HCT116 (cell line): Measurements from ENCODE around the gene ACER2. TPM values are rescaled to one million over a fixed set of nuclear protein-coding genes. Genes with fewer than 3 reads are reported as not detected.

ENCODE experiments used
- ATAC-seq: fragments of 200-7000 bp; cut with Tn5 transposase; 2 replicates; pipeline ENCODE4 v1.9.1; 2020; ENCODE audit warnings: mild to moderate bottlenecking, moderate library complexity
- BruUV-seq: library from RNA; stranded (reverse); fragments of 400-500 nt; replicated peaks from 2 replicates; lab custom pipeline; 2021; lab: Mats Ljungman, UMichigan
- CTCF ChIA-PET: fragments of 300-600 bp; sonication (Branson Sonifier 250); formaldehyde crosslinking; loops from one replicate; lab custom pipeline; 2021; ENCODE audit warnings: antibody characterized with exemption; lab: Charles Lee
- POLR2A ChIA-PET: fragments of 300-600, 350-600 bp; sonication (Branson Sonifier 250); formaldehyde crosslinking; loops from one replicate; lab custom pipeline; 2021; ENCODE audit warnings: antibody characterized with exemption; lab: Charles Lee
- RAD21 ChIA-PET, 2 experiments: fragments of 300-600 bp; sonication (Branson Sonifier 250); formaldehyde crosslinking; loops; one replicate each; lab custom pipeline; 2023; ENCODE audit warnings: low total read pairs in 2 of 2; ENCODE audit not compliant: uncharacterized antibody in 2 of 2, unreplicated experiment in 2 of 2, low non-redundant PET in 1 of 2; lab: Charles Lee
- DNase-seq: peaks from one replicate; pipeline ENCODE4 v3.0.0-alpha.2; 2010; ENCODE audit warnings: low read depth, low spot score
- H2AFZ ChIP-seq: fragments of 200-600 bp; shearing (Covaris generic), sonication (generic); 2 replicates; pipeline ENCODE4 v1.6.1; 2017; ENCODE audit warnings: low read depth, mixed run types, mixed read lengths, antibody characterized with exemption, low read length; ENCODE audit not compliant: poor library complexity, severe bottlenecking
- H3K27ac ChIP-seq: 2 replicates; pipeline ENCODE4 v1.5.1; 2012; ENCODE audit warnings: low read depth, low read length
- H3K27me3 ChIP-seq: fragments of 200-600 bp; sonication (generic); 2 replicates; pipeline ENCODE4 v1.6.1; 2016; ENCODE audit warnings: mixed run types, low read length, mixed read lengths; ENCODE audit not compliant: insufficient read depth
- H3K36me3 ChIP-seq, 2 experiments: fragments of 200-500 bp in 1 of 2; fragments of 200-600 bp in 1 of 2; sonication (Bioruptor generic) in 1 of 2; sonication (generic) in 1 of 2; 2 replicates each; pipeline versions ENCODE4 v1.5.1 to v1.6.1; 2014 to 2016; ENCODE audit warnings: low read length in 2 of 2, inconsistent platforms in 1 of 2, mixed read lengths in 1 of 2, mixed run types in 1 of 2; ENCODE audit not compliant: insufficient read depth in 2 of 2, control insufficient read depth in 1 of 2
- H3K4me1 ChIP-seq, 2 experiments: fragments of 200-600 bp in 1 of 2; sonication (generic) in 1 of 2; 2 replicates each; pipeline versions ENCODE4 v1.5.1 to v1.6.1; 2012 to 2017; ENCODE audit warnings: low read length in 2 of 2, inconsistent platforms in 1 of 2, mild to moderate bottlenecking in 1 of 2, mixed read lengths in 1 of 2, mixed run types in 1 of 2, moderate library complexity in 1 of 2; ENCODE audit not compliant: insufficient read depth in 2 of 2, control insufficient read depth in 1 of 2
- H3K4me2 ChIP-seq: fragments of 200-600 bp; sonication (generic); 2 replicates; pipeline ENCODE4 v1.6.1; 2017; ENCODE audit warnings: mixed run types, low read length, mixed read lengths
- H3K4me3 ChIP-seq, 2 experiments: fragments of 200-600 bp in 1 of 2; sonication (generic) in 1 of 2; replicated peaks in 1 of 2; 2 replicates each; pipeline ENCODE4 v1.5.1; 2011 to 2016; ENCODE audit warnings: low read length in 2 of 2, control low read depth in 1 of 2, low read depth in 1 of 2, mild to moderate bottlenecking in 1 of 2, mixed read lengths in 1 of 2, mixed run types in 1 of 2
- H3K79me2 ChIP-seq: fragments of 200-600 bp; sonication (generic); 2 replicates; pipeline ENCODE4 v1.6.1; 2017; ENCODE audit warnings: mild to moderate bottlenecking, mixed run types, low read length, moderate library complexity, mixed read lengths; ENCODE audit not compliant: insufficient read depth
- H3K9ac ChIP-seq: fragments of 200-600 bp; sonication (generic); 2 replicates; pipeline ENCODE4 v1.6.1; 2016; ENCODE audit warnings: low read length, mixed read lengths
- H3K9me2 ChIP-seq: fragments of 200-600 bp; sonication (generic), shearing (Covaris generic); 2 replicates; pipeline ENCODE4 v1.6.1; 2017; ENCODE audit warnings: mixed run types, mild to moderate bottlenecking, moderate library complexity; ENCODE audit not compliant: insufficient read depth
- H3K9me3 ChIP-seq, 2 experiments: fragments of 200-500 bp in 1 of 2; fragments of 200-600 bp in 1 of 2; sonication (Bioruptor generic) in 1 of 2; sonication (generic) in 1 of 2; 2 replicates each; pipeline ENCODE4 v1.6.1; 2014 to 2017; ENCODE audit warnings: low read length in 2 of 2, mixed read lengths in 2 of 2, inconsistent platforms in 1 of 2, low read depth in 1 of 2, mild to moderate bottlenecking in 1 of 2, mixed run types in 1 of 2, moderate library complexity in 1 of 2; ENCODE audit not compliant: control insufficient read depth in 1 of 2, insufficient read depth in 1 of 2
- H4K20me1 ChIP-seq: fragments of 200-600 bp; sonication (generic), shearing (Covaris generic); 2 replicates; pipeline ENCODE4 v1.6.1; 2017; ENCODE audit warnings: mixed run types, mild to moderate bottlenecking, moderate library complexity; ENCODE audit not compliant: insufficient read depth
- CEBPB ChIP-seq: IDR thresholded peaks from 2 replicates; pipeline ENCODE4 v1.6.1; 2012; ENCODE audit warnings: low read depth
- EZH2phosphoT487 ChIP-seq: fragments of 200-600 bp; IDR thresholded peaks from 2 replicates; pipeline ENCODE4 v1.6.1; 2018; ENCODE audit warnings: antibody characterized with exemption, borderline replicate concordance
- POLR2A ChIP-seq: IDR thresholded peaks from 2 replicates; pipeline ENCODE4 v1.7.0; 2011; ENCODE audit warnings: borderline replicate concordance; ENCODE audit not compliant: insufficient read depth, insufficient read length; ENCODE audit errors: extremely low read depth
- RAD21 ChIP-seq: IDR thresholded peaks from 2 replicates; pipeline ENCODE4 v1.6.1; 2012; ENCODE audit warnings: low read depth, mild to moderate bottlenecking
- intact Hi-C: fragments of 100-400 bp; cut with micrococcal nuclease; formaldehyde crosslinking; loops from 2 replicates; pipeline ENCODE4 v1.10.0; 2022
- total RNA-seq: library from RNA; stranded (reverse); gene quantifications from one replicate; pipeline ENCODE4 v1.2.1, GENCODE V29; 2021; ENCODE audit not compliant: unreplicated experiment

Gene ACER2
- total RNA-seq, 1 experiment from 2014 or later: 4.3 TPM

DNA sequence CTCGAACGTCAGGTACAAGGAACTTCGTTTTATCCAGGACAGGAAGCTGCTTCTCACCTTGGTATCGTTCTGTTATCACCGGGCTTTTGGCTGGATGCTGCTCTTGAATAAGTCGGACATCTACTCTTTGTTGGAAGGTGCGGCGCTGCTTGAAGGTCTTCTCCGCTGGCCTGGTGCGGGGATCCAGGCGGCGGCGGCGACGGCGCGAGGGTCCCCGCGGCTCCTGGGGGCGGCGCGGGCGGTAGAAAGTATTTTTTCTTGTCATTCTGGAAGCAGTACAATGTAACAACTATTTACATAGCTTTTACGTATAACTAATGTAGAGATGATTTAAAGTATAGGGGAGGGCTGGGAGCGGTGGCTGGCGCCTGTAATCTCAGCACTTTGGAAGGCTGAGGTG lies 52.3 kb downstream of the ACER2 start:
- intact Hi-C loops: no loop called here
- ChIA-PET RAD21 (no interaction called here), CTCF (no interaction called here), POLR2A (no interaction called here)
- H2AFZ ChIP-seq: no peak overlapping the region
- H3K27me3 ChIP-seq: no peaks in the 10 kb centered on the region
- no TSS peak for BruUV-seq
- peaks cover 0 to 7% of the 10 kb centered on the region in 2 experiments; a peak in 2 of 4 replicates for H3K4me1 ChIP-seq
- no peaks in the 10 kb centered on the region for H3K9me3 ChIP-seq
- no peaks in the 10 kb centered on the region for H3K36me3 ChIP-seq
- no peak overlapping the region for H3K27ac ChIP-seq
- no peaks in the 10 kb centered on the region for H4K20me1 ChIP-seq
- no peaks in the 10 kb centered on the region for H3K79me2 ChIP-seq
- no peak overlapping the region for H3K9ac ChIP-seq
- H3K4me2 ChIP-seq: no peak overlapping the region
- no peak for DNase-seq
- H3K9me2 ChIP-seq: no peaks in the 10 kb centered on the region
- TF ChIP-seq POLR2A (no peak), CEBPB (no peak), EZH2phosphoT487 (no peak), RAD21 (no peak)
- ATAC-seq: no peak
- no peak overlapping the region for H3K4me3 ChIP-seq

DNA sequence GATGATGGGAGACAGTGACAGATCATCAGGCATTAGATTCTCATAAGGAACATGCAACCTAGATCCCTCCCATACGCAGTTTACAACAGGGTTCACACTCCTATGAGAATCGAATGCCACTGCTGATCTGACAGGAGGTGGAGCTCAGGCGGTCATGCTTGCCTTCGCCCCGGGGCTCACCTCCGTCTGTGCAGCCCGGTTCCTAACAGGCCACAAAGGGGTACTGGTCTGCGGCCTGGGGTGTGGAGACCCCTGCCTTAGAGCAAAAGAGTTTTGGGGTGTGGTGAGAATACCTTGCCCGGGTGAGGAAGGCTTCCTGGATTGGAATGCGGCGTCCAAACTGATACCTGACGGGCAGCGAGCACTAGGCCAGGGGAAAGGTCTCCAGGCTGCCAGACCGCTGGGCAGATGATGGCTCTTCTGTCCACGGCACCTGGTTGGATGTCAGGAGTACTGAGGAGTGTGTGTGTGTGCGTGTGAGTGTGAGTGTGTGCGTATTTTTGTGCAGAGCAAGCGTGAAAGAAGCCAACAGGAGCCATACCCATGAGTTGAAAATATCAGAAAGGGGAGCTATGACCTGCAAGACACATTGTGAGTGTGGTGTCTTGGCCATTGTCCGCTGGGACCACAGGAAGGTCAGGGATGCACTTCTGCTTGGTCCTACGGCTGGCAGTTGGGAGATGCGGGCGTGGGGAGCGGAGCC lies 55.4 kb downstream of the ACER2 start:
- no peaks in the 10 kb centered on the region for H3K79me2 ChIP-seq
- H3K27ac ChIP-seq: no peak overlapping the region
- peak overlapping the region; percentile 70 for H3K4me2 ChIP-seq
- BruUV-seq: no TSS peak
- no peak for TF ChIP-seq RAD21
- ChIA-PET POLR2A (interaction anchor here (1.4 kb wide), 1 partner anchor 12 kb away, joined by 3 read pairs; no protein-coding TSS in a partner anchor), CTCF (interaction anchor here (0.9 to 2.8 kb wide), 14 partner anchors 9 to 1153 kb away, joined by 3 to 16 read pairs (median 4); no protein-coding TSS in a partner anchor), RAD21 (no interaction called here)
- intact Hi-C loops: no loop called here
- H3K9me3 ChIP-seq: no peaks in the 10 kb centered on the region
- no peaks in the 10 kb centered on the region for H3K27me3 ChIP-seq
- H4K20me1 ChIP-seq: no peaks in the 10 kb centered on the region
- no peaks in the 10 kb centered on the region for H3K9me2 ChIP-seq
- DNase-seq (no peak), ATAC-seq (no peak)
- no peaks in the 10 kb centered on the region for H3K36me3 ChIP-seq
- peak overlapping the region; percentile 0 to 49; a peak in 3 of 4 replicates for H3K4me3 ChIP-seq
- peaks cover 0 to 3% of the 10 kb centered on the region in 2 experiments; a peak in 1 of 4 replicates for H3K4me1 ChIP-seq
- H2AFZ ChIP-seq: peak overlapping the region; percentile 5
- peak overlapping the region; percentile 17; the same call in 1 of the 2 replicates for H3K9ac ChIP-seq
